ENCODE measurements around the gene TLR3.

Gene TLR3

GRCh38 chr4:186105647-186106321 lies 36.8 kb downstream of the TLR3 start:
- DNase-seq (ENCODE audit: low read depth): no peak

GRCh38 chr4:186107947-186108346 lies 39.0 kb downstream of the TLR3 start:
- DNase-seq (ENCODE audit: low read depth): no peak

- DNase-seq (ENCODE audit: low read depth): no peak
These were observed 39.4 kb downstream of the TLR3 start for GRCh38 chr4:186108391-186108790.

GRCh38 chr4:186109245-186109644 lies 40.3 kb downstream of the TLR3 start:
- DNase-seq (ENCODE audit: low read depth): no peak

- DNase-seq (ENCODE audit: low read depth): no peak
These were observed 47.7 kb downstream of the TLR3 start for GRCh38 chr4:186116697-186117096.

- no peak for DNase-seq (ENCODE audit: low read depth)
These were observed 49.6 kb downstream of the TLR3 start for GRCh38 chr4:186118582-186118981.

GRCh38 chr4:186121057-186121456 lies 52.1 kb downstream of the TLR3 start:
- DNase-seq (ENCODE audit: low read depth): no peak

GRCh38 chr4:186128842-186129241 lies 59.9 kb downstream of the TLR3 start:
- DNase-seq (ENCODE audit: low read depth): no peak

- DNase-seq (ENCODE audit: low read depth): no peak
These were observed 63.0 kb downstream of the TLR3 start for GRCh38 chr4:186131935-186132334.

GRCh38 chr4:186132577-186133242 lies 63.8 kb downstream of the TLR3 start:
- DNase-seq (ENCODE audit: low read depth): no peak

GRCh38 chr4:186134257-186134656 lies 65.3 kb downstream of the TLR3 start:
- DNase-seq (ENCODE audit: low read depth): no peak

GRCh38 chr4:186134861-186135260 lies 65.9 kb downstream of the TLR3 start:
- DNase-seq (ENCODE audit: low read depth): no peak

GRCh38 chr4:186137196-186137794 lies 68.3 kb downstream of the TLR3 start:
- no peak for DNase-seq (ENCODE audit: low read depth)

Measured in stimulated activated CD8-positive, alpha-beta memory T cell treated with anti-CD3 and anti-CD28 coated beads, Interleukin-15, amount 100 ng/mL, for 1 hour (primary cell).